HepG2 (cell line): ENCODE measurements around the gene SCUBE1. TPM values are rescaled to one million over a fixed set of nuclear protein-coding genes. Genes with fewer than 3 reads are reported as not detected.

Source experiments
- ATAC-seq: fragments of 200-7000 bp; cut with Tn5 transposase; 3 replicates; pipeline ENCODE4 v1.9.1; 2020; ENCODE audit warnings: mild to moderate bottlenecking, moderate library complexity
- BruUV-seq: library from RNA; stranded (reverse); fragments of 400-500 nt; replicated peaks from 2 replicates; lab custom pipeline; 2021; lab: Mats Ljungman, UMichigan
- CTCF ChIA-PET: fragments of 300-600 bp; formaldehyde crosslinking; extraction: SDS; loops from one replicate; lab custom pipeline; 2021; ENCODE audit warnings: low total read pairs, inconsistent platforms, low intra/inter-chr PET ratio; lab: Yijun Ruan, JAX
- POLR2A ChIA-PET: fragments of 350-600 bp; sonication (Branson Sonifier 250); formaldehyde crosslinking; loops from one replicate; lab custom pipeline; 2020; ENCODE audit warnings: antibody characterized with exemption, inconsistent platforms; lab: Yijun Ruan, JAX
- DNase-seq: peaks from one replicate; pipeline ENCODE4 v3.0.0-alpha.2; 2015; ENCODE audit warnings: low spot score
- FAIRE-seq: peaks from 3 replicates; lab custom pipeline; 2011; peaks lifted over from hg19 to GRCh38; lab: Jason Lieb, UNC
- H2AFZ ChIP-seq: one replicate; pipeline ENCODE4 v1.6.1; 2011; ENCODE audit warnings: low read length, inconsistent platforms
- H3K27ac ChIP-seq: fragments of 300-600 bp; 3 replicates; pipeline ENCODE4 v1.8.0; 2011; ENCODE audit warnings: mixed run types, mild to moderate bottlenecking, mixed read lengths, low read length, inconsistent platforms; ENCODE audit not compliant: insufficient read depth; ENCODE audit errors: extremely low read length
- H3K27me3 ChIP-seq, 2 experiments: fragments of 200-600 bp in 1 of 2; 2 replicates in 1 of 2; 3 replicates in 1 of 2; pipeline versions ENCODE4 v1.6.0 to v1.8.0; 2011; ENCODE audit warnings: low read length in 2 of 2, mild to moderate bottlenecking in 2 of 2, moderate library complexity in 2 of 2, inconsistent platforms in 1 of 2; ENCODE audit not compliant: insufficient read depth in 2 of 2, control insufficient read depth in 1 of 2
- H3K36me3 ChIP-seq, 2 experiments: fragments of 200-600 bp in 1 of 2; replicated peaks in 1 of 2; 2 replicates in 1 of 2; 3 replicates in 1 of 2; pipeline versions ENCODE4 v1.5.1 to v1.8.0; 2011; ENCODE audit warnings: low read length in 2 of 2, inconsistent platforms in 1 of 2; ENCODE audit not compliant: insufficient read depth in 2 of 2, control insufficient read depth in 1 of 2
- H3K4me1 ChIP-seq: 2 replicates; pipeline ENCODE4 v1.5.1; 2012; ENCODE audit warnings: low read length, inconsistent platforms; ENCODE audit not compliant: insufficient read depth
- H3K4me2 ChIP-seq: 2 replicates; pipeline ENCODE4 v1.6.0; 2011; ENCODE audit warnings: low read depth, low read length, inconsistent platforms
- H3K4me3 ChIP-seq, 3 experiments: fragments of 200-600 bp in 1 of 3; sonication (generic), shearing (Covaris generic) in 1 of 3; replicated peaks in 1 of 3; 2 replicates each; pipeline ENCODE4 v1.5.1; 2011 to 2016; ENCODE audit warnings: low read length in 3 of 3, inconsistent platforms in 2 of 3, low read depth in 2 of 3, mild to moderate bottlenecking in 2 of 3, control low read depth in 1 of 3, mixed read lengths in 1 of 3; ENCODE audit not compliant: insufficient read depth in 1 of 3
- H3K79me2 ChIP-seq: one replicate; pipeline ENCODE4 v1.6.1; 2011; ENCODE audit warnings: low read length, inconsistent platforms; ENCODE audit not compliant: insufficient read depth
- H3K9ac ChIP-seq: 2 replicates; pipeline ENCODE4 v1.6.0; 2011; ENCODE audit warnings: mild to moderate bottlenecking, low read depth, low read length, inconsistent platforms; ENCODE audit not compliant: insufficient read depth
- H3K9me3 ChIP-seq: 2 replicates; pipeline ENCODE4 v1.5.1; 2012; ENCODE audit warnings: mild to moderate bottlenecking, low read length
- H4K20me1 ChIP-seq: 2 replicates; pipeline ENCODE4 v1.6.0; 2011; ENCODE audit warnings: inconsistent platforms, mild to moderate bottlenecking, low read length, moderate library complexity; ENCODE audit not compliant: insufficient read depth
- AGO2 ChIP-seq: fragments of 200-400 bp; formaldehyde crosslinking; optimal IDR thresholded peaks from 2 replicates; pipeline ENCODE3; 2017; ENCODE audit warnings: mild to moderate bottlenecking, low read depth, low read length, moderate library complexity
- AKAP8 ChIP-seq: sonication (generic); formaldehyde crosslinking; IDR thresholded peaks from 2 replicates; pipeline ENCODE4 v1.5.1; 2020; ENCODE audit warnings: mild to moderate bottlenecking, missing genetic modification reagents
- CENPT ChIP-seq: sonication (generic); formaldehyde crosslinking; IDR thresholded peaks from 2 replicates; pipeline ENCODE4 v1.8.0; 2022; ENCODE audit warnings: low read depth, mild to moderate bottlenecking, moderate library complexity, missing genetic modification reagents
- GABPA ChIP-seq, 2 experiments: IDR thresholded peaks; 2 replicates each; pipeline ENCODE4 v1.6.1; 2011 to 2016; ENCODE audit warnings: low read depth in 2 of 2, low read length in 1 of 2, missing biosample characterization in 1 of 2, missing genetic modification characterization in 1 of 2
- IKZF4 ChIP-seq: sonication (generic); formaldehyde crosslinking; IDR thresholded peaks from 2 replicates; pipeline ENCODE4 v1.5.1; 2020; ENCODE audit warnings: borderline replicate concordance, mild to moderate bottlenecking, low read depth, missing genetic modification reagents; ENCODE audit errors: not compliant biosample characterization
- MAF1 ChIP-seq: sonication (generic); formaldehyde crosslinking; IDR thresholded peaks from 2 replicates; pipeline ENCODE4 v1.5.0; 2020; ENCODE audit warnings: missing genetic modification reagents, borderline replicate concordance
- MAFG ChIP-seq: sonication (generic); formaldehyde crosslinking; IDR thresholded peaks from 2 replicates; pipeline ENCODE4 v1.5.1; 2020; ENCODE audit warnings: mild to moderate bottlenecking, missing genetic modification reagents
- MEF2D ChIP-seq: sonication (generic); formaldehyde crosslinking; IDR thresholded peaks from 2 replicates; pipeline ENCODE4 v1.5.1; 2020; ENCODE audit warnings: mild to moderate bottlenecking, missing genetic modification reagents
- RBM22 ChIP-seq: fragments of 200-400 bp; formaldehyde crosslinking; optimal IDR thresholded peaks from 2 replicates; pipeline ENCODE3; 2017; ENCODE audit warnings: mild to moderate bottlenecking, low read length, moderate library complexity
- SAFB2 ChIP-seq: sonication (generic); formaldehyde crosslinking; IDR thresholded peaks from 2 replicates; pipeline ENCODE4 v1.5.1; 2020; ENCODE audit warnings: missing genetic modification reagents, low read depth, mild to moderate bottlenecking, borderline replicate concordance
- SMAD3 ChIP-seq: sonication (generic); formaldehyde crosslinking; IDR thresholded peaks from 2 replicates; pipeline ENCODE4 v1.4.0; 2020; ENCODE audit warnings: missing genetic modification reagents
- TAF15 ChIP-seq: fragments of 200-400 bp; formaldehyde crosslinking; IDR thresholded peaks from one replicate; pipeline ENCODE4 v1.6.1; 2018; ENCODE audit warnings: mild to moderate bottlenecking, low read depth, low read length; ENCODE audit not compliant: poor library complexity, severe bottlenecking
- ZBTB7A ChIP-seq: sonication (generic); formaldehyde crosslinking; IDR thresholded peaks from 2 replicates; pipeline ENCODE4 v1.8.0; 2022; ENCODE audit warnings: mild to moderate bottlenecking, missing genetic modification reagents
- ZIK1 ChIP-seq: sonication (generic); formaldehyde crosslinking; IDR thresholded peaks from 2 replicates; pipeline ENCODE4 v1.5.0; 2020; ENCODE audit warnings: mild to moderate bottlenecking, low read depth, missing genetic modification reagents, borderline replicate concordance
- ZNF44 ChIP-seq: sonication (generic); formaldehyde crosslinking; IDR thresholded peaks from 2 replicates; pipeline ENCODE4 v1.5.1; 2020; ENCODE audit warnings: mild to moderate bottlenecking, missing genetic modification reagents
- WGBS: methylation state at CpG from one replicate; pipeline ENCODE4 v1.1.6; 2017; ENCODE audit warnings: low lambda C conversion rate; 5-methylcytosine and 5-hydroxymethylcytosine counted together
- in situ Hi-C: cut with HindIII; loops from 2 replicates; pipeline ENCODE4 v1.10.0; 2017; ENCODE audit warnings: low pct_unique_long_range_greater_than_20kb; ENCODE audit not compliant: extremely low pct_ligation_motif_present
- intact Hi-C: fragments of 100-400 bp; cut with micrococcal nuclease; formaldehyde crosslinking; loops from one replicate; pipeline ENCODE4 v1.10.0; 2022; ENCODE audit not compliant: unreplicated experiment
- polyA plus RNA-seq, 8 experiments: library from polyadenylated mRNA; depleted of rRNA in 3 of 8; stranded (reverse) in 7 of 8; unstranded in 1 of 8; fragments of >200 nt; fragmentation: Illumina TruSeq in 4 of 8; extraction: Trizol in 4 of 8; gene quantifications; 2 replicates each; pipeline versions ENCODE4 v1.2.1 to v1.2.3, GENCODE V29; 2011 to 2016; ENCODE audit warnings: low read depth in 4 of 8, missing spikeins in 1 of 8, mixed read lengths in 1 of 8; ENCODE audit not compliant: insufficient read depth in 1 of 8
- total RNA-seq, 5 experiments: library from RNA; depleted of rRNA; stranded (reverse); fragments of >200 nt; fragmentation: Illumina TruSeq; extraction: Trizol; gene quantifications; 2 replicates each; pipeline ENCODE4 v1.2.3, GENCODE V29; 2016; ENCODE audit warnings: low read depth in 1 of 5
- TF ChIP-seq, protein P1 (sequence below): IDR thresholded peaks from 2 replicates; pipeline ENCODE4 v1.6.1; 2012; ENCODE audit warnings: inconsistent platforms
- TF ChIP-seq, protein P2 (sequence below): IDR thresholded peaks from 2 replicates; pipeline ENCODE4 v1.6.1; 2018; ENCODE audit warnings: missing genetic modification reagents, mild to moderate bottlenecking, missing compliant biosample characterization
- TF ChIP-seq, protein P3 (sequence below): sonication (generic); formaldehyde crosslinking; IDR thresholded peaks from 2 replicates; pipeline ENCODE4 v1.8.1; 2023; ENCODE audit warnings: mild to moderate bottlenecking, missing genetic modification reagents, borderline replicate concordance

The SCUBE1 gene
- total and polyA plus RNA-seq, 2 of the 13 experiments (the other 11 are each of a cell fraction or from before 2014, with no cell fraction given): under 0.01 to 0.05 TPM

DNA sequence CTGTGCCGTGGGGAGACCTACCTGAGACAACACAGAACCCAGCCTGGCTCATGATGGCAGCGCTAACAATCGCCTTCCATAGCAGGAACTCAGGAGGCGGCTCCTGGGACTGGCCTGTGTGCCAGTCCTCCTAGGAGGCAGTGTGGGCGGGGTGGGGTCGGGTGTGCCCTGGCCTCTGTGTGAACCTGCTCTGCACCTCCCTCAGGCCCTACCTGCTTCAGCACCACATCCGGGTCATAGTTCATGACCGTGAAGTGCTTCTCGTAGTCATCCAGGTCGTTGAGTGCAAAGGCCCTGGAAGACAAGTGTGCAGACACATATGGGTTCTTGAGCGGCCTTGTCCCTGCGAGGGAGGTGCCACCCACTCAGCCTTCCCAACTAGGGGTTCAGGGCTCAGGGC, 171.6 kb downstream of the SCUBE1 start:
- intact Hi-C loops: no loop called here
- Histone ChIP-seq H3K4me3 (no peak overlapping the region), H3K27me3 (no peaks in the 10 kb centered on the region), H3K36me3 (peaks cover 17 to 44% of the 10 kb centered on the region in 2 experiments), H3K4me1 (no peaks in the 10 kb centered on the region), H3K27ac (no peak overlapping the region), H3K9ac (no peak overlapping the region), H3K79me2 (no peaks in the 10 kb centered on the region), H2AFZ (no peak overlapping the region), H3K4me2 (no peak overlapping the region)
- no TSS peak for BruUV-seq
- no peak for DNase-seq
- FAIRE-seq: no peak
- POLR2A ChIA-PET: no interaction called here
- CTCF ChIA-PET: no interaction called here
- WGBS: 80% methylated on average over 1 of the region's 12 CpGs
- no peak for ATAC-seq
- in situ Hi-C loops: no loop called here
- TF ChIP-seq RBM22: peak; percentile 21
- TF ChIP-seq IKZF4: no peak
- TF ChIP-seq, protein P1, sequence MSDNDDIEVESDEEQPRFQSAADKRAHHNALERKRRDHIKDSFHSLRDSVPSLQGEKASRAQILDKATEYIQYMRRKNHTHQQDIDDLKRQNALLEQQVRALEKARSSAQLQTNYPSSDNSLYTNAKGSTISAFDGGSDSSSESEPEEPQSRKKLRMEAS: no peak
- no peak for TF ChIP-seq TAF15
- TF ChIP-seq AGO2: peak; percentile 3
- no peak for TF ChIP-seq GABPA (IDR thresholded peaks at IDR 0.05; ENCODE audit: low read depth, low read length)
- TF ChIP-seq GABPA (CRISPR knock-in tag; IDR thresholded peaks at IDR 0.05; ENCODE audit: low read depth): no peak
- no peak for TF ChIP-seq ZNF44
- no peak for TF ChIP-seq MEF2D (CRISPR knock-in tag)
- TF ChIP-seq SMAD3 (CRISPR knock-in tag): no peak
- TF ChIP-seq SAFB2: no peak
- TF ChIP-seq, protein P2, sequence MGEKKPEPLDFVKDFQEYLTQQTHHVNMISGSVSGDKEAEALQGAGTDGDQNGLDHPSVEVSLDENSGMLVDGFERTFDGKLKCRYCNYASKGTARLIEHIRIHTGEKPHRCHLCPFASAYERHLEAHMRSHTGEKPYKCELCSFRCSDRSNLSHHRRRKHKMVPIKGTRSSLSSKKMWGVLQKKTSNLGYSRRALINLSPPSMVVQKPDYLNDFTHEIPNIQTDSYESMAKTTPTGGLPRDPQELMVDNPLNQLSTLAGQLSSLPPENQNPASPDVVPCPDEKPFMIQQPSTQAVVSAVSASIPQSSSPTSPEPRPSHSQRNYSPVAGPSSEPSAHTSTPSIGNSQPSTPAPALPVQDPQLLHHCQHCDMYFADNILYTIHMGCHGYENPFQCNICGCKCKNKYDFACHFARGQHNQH (CRISPR knock-in tag): no peak
- TF ChIP-seq ZBTB7A (CRISPR knock-in tag): no peak
- no peak for TF ChIP-seq CENPT (CRISPR knock-in tag)
- no peak for TF ChIP-seq ZIK1
- TF ChIP-seq MAFG (CRISPR knock-in tag): no peak
- TF ChIP-seq, protein P3, sequence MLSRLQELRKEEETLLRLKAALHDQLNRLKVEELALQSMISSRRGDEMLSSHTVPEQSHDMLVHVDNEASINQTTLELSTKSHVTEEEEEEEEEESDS (CRISPR knock-in tag): no peak
- no peak for TF ChIP-seq MAF1 (CRISPR knock-in tag)
- no peak for TF ChIP-seq AKAP8 (CRISPR knock-in tag)
- TF ChIP-seq, all 625 proteins: peak for 2
- no peaks in the 10 kb centered on the region for H3K9me3 ChIP-seq
- no peaks in the 10 kb centered on the region for H4K20me1 ChIP-seq
